Measurements from ENCODE around the gene TAF11L8.
"Not testable (repeated sequence)": the region's sequence is repeated elsewhere in the genome, so short reads cannot be mapped to it uniquely, and the experiment has no call there.

The TAF11L8 gene

DNA sequence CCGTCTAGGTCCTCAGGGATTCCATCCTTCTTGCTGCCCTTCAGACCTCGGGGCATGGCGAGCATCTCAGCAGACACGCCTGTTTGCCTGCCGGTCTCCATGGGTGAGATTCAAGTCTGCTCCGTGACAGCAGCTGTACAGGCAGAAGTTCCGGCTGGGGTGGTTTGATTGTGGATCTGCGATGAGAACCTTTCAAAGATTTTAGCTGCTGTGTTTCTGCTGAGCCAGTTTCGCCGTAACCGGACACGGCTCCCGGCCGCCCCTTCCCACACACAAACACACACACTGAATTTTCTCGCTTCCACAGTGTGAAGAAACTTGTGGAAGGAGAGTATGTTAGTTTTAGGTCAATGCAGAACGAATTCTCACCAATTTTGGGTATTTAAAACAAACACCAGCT is at the start of gene TAF11L8:
Gene TAF11L8, minus strand, starts transcription at position 101 of the 400 bp plus-strand sequence.
- DNase-seq = not testable (repeated sequence)

DNA sequence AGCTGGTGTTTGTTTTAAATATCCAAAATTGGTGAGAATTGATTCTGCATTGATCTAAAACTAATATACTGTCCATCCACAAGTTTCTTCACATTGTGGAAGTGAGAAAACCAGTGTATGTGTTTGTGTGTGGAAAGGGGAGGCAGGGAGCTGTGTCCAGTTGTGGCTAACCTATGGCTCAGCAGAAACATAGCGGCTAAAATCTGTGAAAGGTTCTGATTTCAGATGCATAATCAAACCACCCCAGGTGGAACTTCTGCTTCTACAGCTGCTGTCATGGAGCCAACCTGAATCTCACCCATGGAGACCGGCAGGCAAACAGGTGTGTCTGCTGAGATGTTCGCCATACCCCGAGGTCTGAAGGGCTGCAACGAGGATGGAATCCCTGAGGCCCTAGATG is 43.4 kb upstream of the TAF11L8 start, which contains the start of gene TAF11L14:
Gene TAF11L14, plus strand, starts transcription at position 301 of the 400 bp plus-strand sequence.
- no peak for DNase-seq

DNA sequence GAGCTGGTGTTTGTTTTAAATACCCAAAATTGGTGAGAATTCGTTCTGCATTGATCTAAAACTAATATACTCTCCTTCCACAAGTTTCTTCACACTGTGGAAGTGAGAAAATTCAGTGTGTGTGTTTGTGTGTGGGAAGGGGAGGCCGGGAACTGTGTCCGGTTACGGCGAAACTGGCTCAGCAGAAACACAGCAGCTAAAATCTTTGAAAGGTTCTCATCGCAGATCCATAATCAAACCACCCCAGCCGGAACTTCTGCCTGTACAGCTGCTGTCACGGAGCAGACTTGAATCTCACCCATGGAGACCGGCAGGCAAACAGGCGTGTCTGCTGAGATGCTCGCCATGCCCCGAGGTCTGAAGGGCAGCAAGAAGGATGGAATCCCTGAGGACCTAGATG is 41.0 kb upstream of the TAF11L8 start, which contains the start of gene TAF11L13:
Gene TAF11L13, plus strand, starts transcription at position 301 of the 400 bp plus-strand sequence.
- not testable (repeated sequence) for DNase-seq

DNA sequence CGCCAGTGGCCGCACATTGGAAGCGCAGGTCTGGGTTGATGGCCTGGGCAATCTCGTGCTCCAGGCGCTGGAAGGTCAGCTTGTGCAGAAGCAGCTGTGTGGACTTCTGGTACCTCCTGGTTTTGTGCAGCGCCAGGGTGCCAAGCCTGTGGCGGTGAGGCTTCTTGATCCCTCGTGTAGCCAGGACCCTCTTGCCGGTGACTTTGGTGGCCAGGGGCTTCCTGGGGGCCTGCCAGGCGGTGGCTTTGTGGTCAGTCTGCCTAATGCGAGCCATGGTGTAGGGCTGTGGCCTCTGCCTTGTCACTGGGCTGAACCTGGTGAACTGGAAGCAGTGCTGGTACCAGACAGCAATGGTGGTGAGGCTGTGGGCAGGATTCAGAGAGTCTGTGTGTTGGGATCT is 34.9 kb upstream of the TAF11L8 start:
- DNase-seq = no peak

DNA sequence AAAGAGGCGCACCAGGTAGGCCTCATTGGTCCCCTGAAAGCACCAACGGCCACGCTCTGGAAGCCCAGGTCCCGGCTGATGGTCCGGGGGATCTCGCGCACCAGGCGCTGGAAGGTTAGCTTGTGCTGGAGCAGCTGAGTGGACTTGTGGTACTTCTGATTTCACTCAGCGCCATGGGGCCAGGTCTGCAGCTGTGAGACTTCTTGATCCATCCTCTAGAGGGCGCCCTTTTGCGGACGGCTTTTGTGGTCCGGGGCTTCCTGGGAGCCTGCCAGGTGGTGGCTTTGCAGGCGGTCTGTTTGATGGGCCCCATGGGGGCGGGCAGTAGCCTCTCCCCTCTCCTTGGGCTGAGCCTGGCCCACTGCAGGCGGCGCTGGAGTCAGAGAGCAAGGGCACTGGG is 29.9 kb upstream of the TAF11L8 start:
- no peak for DNase-seq

DNA sequence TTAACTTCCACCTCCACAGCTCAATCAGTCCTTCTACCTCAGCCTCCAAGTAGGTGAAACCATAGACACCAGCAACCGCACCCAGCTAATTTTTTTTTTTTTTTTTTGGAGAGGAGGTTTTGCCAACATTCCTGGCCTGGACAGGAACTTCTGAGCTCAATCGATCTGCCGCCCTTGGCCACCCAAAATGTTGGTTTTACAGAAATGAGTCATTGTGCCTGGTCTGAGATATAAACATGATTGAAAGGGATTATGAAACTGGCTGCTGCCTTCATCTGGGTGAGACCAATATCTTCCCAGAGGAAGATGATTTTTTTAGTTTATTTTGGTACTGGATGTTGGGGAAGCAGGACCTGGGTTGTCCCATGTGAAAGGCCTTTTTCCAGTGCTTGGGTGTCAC is 28.6 kb upstream of the TAF11L8 start:
- DNase-seq = no peak

DNA sequence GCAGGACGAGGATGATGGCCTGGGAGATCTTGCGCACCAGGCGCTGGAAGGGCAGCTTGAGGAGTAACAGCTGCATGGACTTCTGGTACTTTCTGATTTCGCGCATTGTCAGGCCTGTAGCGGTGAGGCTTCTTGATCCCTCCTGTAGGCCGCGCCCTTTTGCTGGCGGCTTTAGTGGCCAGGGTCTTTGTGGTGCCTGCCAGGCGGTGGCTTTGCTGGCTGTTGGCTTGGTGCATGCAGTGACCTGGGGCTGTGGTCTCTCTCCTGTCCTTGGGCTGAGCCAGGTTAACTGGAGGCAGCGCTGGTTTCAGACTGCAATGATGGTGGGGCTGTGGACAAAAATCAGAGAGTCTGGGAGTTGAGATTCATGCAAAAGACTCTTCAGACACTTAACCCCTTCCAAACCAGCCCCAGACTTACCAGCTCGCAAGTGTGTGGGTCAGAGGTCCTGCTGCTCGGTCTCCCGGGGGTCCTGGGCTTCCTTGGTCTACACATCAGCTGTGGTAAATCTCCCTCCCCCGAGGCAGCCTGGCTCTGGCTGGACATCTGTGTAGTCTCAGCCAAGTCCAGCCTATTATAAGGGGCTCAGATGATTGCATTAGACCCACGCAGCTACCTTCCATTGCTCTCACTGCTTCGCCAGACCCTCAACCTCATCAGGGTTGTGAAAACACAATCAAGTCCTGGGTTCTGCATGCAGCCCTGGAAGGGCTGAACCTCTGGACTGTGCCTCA is 24.3 kb upstream of the TAF11L8 start:
- no peak for DNase-seq

DNA sequence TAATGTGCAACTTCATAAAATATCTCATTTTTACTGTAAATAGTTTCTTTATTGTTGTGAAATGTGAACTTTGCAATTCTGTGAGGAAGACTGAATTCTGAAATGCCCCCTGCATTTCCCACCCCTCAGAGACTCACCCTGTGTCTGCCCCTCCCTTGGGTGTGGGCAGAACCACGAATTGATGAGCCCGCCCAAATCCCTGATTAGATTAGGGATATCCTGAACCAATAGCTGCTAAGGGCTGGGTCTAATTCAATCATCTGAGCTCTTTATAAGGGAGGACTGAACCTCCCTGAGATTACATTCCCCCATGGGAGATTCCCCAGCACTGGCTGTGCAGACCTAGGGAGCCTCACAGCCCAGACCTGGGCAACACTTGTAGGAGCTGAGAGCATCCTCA is 19.3 kb upstream of the TAF11L8 start, which contains the start of gene TAF11L12:
Gene TAF11L12, plus strand, starts transcription at position 301 of the 400 bp plus-strand sequence.
- DNase-seq = not testable (repeated sequence)

DNA sequence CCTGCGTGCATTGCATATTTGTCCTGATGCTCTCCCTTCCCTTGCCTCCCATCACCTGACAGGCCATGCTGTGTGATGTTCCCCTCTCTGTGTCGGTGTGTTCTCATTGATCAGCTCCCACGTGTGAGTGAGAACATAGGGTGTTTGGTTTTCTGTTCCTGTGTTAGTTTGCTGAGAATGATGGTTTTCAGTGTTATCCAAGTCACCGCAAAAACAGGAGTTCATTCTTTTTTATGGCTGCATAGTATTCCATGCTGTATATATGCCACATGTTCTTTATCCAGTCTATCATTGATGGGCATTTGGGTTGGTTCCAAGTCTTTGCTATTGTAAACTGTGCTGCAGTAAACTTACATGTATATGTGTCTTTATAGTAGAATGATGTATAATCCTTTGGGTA is 16.7 kb upstream of the TAF11L8 start:
- DNase-seq = not testable (repeated sequence)

DNA sequence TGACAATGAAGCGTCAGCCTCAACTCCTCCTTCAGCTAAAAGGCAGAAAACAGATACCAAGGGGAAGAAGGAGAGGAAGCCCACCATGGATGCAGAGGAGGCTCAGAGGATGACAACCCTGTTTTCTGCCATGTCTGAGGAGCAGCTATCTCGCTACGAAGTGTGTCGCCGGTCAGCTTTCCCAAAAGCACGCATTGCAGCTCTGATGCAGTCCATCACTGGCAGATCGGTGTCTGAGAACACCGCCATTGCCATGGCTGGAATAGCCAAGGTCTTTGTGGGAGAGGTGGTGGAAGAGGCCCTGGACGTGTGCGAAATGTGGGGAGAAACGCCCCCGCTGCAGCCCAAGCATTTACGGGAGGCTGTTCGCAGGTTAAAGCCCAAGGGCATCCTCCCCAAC is 14.2 kb upstream of the TAF11L8 start:
- no peak for DNase-seq

DNA sequence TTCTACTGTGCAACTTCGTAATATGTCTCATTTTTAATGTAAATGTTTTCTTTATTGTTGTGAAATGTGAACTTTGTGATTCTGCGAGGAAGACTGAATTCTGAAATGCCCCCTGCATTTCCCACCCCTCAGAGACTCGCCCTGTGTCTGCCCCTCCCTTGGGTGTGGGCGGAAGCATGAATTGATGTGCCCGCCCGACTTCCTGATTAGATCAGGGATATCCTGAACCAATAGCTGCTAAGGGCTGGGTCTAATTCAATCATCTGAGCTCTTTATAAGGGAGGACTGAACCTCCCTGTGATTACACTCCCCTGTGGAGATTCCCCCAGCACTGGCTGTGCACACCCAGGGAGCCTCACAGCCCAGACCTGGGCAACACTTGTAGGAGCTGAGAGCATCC is 13.1 kb upstream of the TAF11L8 start, which contains the start of gene TAF11L11:
Gene TAF11L11, plus strand, starts transcription at position 304 of the 400 bp plus-strand sequence.
- not testable (repeated sequence) for DNase-seq

DNA sequence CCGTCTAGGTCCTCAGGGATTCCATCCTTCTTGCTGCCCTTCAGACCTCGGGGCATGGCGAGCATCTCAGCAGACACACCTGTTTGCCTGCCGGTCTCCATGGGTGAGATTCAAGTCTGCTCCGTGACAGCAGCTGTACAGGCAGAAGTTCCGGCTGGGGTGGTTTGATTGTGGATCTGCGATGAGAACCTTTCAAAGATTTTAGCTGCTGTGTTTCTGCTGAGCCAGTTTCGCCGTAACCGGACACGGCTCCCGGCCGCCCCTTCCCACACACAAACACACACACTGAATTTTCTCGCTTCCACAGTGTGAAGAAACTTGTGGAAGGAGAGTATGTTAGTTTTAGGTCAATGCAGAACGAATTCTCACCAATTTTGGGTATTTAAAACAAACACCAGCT is 7.0 kb upstream of the TAF11L8 start, which contains the start of gene TAF11L10:
Gene TAF11L10, minus strand, starts transcription at position 101 of the 400 bp plus-strand sequence.
- DNase-seq = not testable (repeated sequence)

DNA sequence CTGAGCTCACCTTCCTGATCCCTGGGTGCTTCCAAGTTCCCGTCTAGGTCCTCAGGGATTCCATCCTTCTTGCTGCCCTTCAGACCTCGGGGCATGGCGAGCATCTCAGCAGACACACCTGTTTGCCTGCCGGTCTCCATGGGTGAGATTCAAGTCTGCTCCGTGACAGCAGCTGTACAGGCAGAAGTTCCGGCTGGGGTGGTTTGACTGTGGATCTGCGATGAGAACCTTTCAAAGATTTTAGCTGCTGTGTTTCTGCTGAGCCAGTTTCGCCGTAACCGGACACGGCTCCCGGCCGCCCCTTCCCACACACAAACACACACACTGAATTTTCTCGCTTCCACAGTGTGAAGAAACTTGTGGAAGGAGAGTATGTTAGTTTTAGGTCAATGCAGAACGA is 3.5 kb upstream of the TAF11L8 start, which contains the start of gene TAF11L9:
Gene TAF11L9, minus strand, starts transcription at position 140 of the 400 bp plus-strand sequence.
- not testable (repeated sequence) for DNase-seq

DNA sequence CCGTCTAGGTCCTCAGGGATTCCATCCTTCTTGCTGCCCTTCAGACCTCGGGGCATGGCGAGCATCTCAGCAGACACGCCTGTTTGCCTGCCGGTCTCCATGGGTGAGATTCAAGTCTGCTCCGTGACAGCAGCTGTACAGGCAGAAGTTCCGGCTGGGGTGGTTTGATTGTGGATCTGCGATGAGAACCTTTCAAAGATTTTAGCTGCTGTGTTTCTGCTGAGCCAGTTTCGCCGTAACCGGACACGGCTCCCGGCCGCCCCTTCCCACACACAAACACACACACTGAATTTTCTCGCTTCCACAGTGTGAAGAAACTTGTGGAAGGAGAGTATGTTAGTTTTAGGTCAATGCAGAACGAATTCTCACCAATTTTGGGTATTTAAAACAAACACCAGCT is 5.1 kb downstream of the TAF11L8 start, which contains the start of gene TAF11L7:
Gene TAF11L7, minus strand, starts transcription at position 101 of the 400 bp plus-strand sequence.
- DNase-seq = not testable (repeated sequence)

Measured in NCI-H526 treated with DMSO at 0.1 percent for 48 hours (cell line).